Right renal cortex interstitium (tissue), 3 donors: ENCODE results near the gene GNA12. TPM values are rescaled to one million over a fixed set of nuclear protein-coding genes. Genes with fewer than 3 reads are reported as not detected.
"Not testable (repeated sequence)": the region's sequence is repeated elsewhere in the genome, so short reads cannot be mapped to it uniquely, and the experiment has no call there.

Experiments
- DNase-seq, 3 donors: peaks; one replicate each; pipeline ENCODE4 v3.0.0-alpha.2; 2013; ENCODE audit warnings: low read depth in 3 of 3, low spot score in 2 of 3
- polyA plus RNA-seq, 3 donors: library from polyadenylated mRNA; unstranded; fragments of 120-200 nt; gene quantifications; one replicate each; pipeline ENCODE4 v1.2.1, GENCODE V29; 2013; ENCODE audit not compliant: insufficient read length in 3 of 3

The GNA12 gene
- polyA plus RNA-seq, 3 donors, result 41.0 to 42.3 (median 41.7) TPM

GRCh38 chr7:2681929-2682799 lies 161.9 kb downstream of the GNA12 start:
- DNase-seq, result no peak

GRCh38 chr7:2680792-2681490 lies 163.2 kb downstream of the GNA12 start:
- no peak for DNase-seq

- no peak for DNase-seq
Observed at GRCh38 chr7:2680256-2680655, 163.9 kb downstream of the GNA12 start.

- DNase-seq, result not testable (repeated sequence)
Observed at GRCh38 chr7:2679135-2680127, 164.7 kb downstream of the GNA12 start.

GRCh38 chr7:2678454-2678853 lies 165.7 kb downstream of the GNA12 start:
- not testable (repeated sequence) for DNase-seq

Other genes starting within 250 kb of the GNA12 start
- 10 to 100 TPM; 65.8 to 75.9 (median 68.7) TPM for gene TTYH3, start 212.3 kb downstream of the GNA12 start, polyA plus RNA-seq
- gene AMZ1, start 156.1 kb downstream of the GNA12 start, polyA plus RNA-seq, result under 1 TPM; 0.08 to 0.29 (median 0.27) TPM
- 1 to 10 TPM in 2 of 3 donors, under 1 TPM in 1; 0.57 to 1.7 (median 1.1) TPM for gene CARD11, start 199.6 kb upstream of the GNA12 start, polyA plus RNA-seq